ENCODE data around the gene PLCB1. TPM values are rescaled to one million over a fixed set of nuclear protein-coding genes. Genes with fewer than 3 reads are reported as not detected.

PLCB1 gene
- total and polyA plus RNA-seq, 2 donors (not counting 1 experiment from before 2014, with no cell fraction given): 13.4 to 23.3 TPM

DNA sequence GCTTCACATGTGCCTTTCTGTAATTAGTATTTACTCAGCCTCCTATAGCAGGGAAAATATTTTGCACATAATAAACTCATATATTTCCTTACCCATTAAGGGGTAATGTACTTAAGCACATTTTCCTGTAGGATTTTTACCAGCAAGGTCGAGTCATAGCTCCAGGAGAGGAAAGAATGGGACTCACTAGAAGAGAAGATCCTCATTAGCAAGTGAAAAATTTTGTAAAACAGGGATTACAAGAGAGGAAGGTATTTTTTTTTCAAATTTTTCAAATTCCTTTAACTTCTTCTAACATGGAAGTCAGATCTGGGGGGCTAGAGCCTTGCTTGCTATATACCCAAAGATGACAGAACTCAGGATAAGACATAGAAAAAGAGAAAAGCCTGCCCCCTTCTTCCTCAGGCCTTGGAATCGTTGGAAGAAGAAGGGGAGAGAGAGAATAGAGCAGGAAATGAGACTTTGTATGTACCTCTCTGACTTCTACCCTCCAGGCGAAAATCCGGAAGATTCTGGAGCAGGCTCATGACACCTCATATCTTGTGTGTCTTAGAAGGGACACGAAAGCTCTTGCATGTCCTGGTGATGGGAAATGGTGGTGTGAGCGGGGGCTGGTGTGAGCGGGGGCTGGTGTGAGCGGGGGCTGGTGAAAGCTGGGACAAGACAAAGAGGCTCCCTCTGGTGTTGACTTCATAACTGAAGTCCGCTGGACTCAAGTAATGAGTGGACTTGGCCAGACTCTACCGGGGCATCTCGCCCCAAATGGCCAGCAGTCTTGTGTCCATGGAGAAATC is 679.9 kb downstream of the PLCB1 start:
- H3K4me3 ChIP-seq (replicated peaks in 1 of 4; ENCODE audit: control extremely low read depth in 1 of 4, insufficient read depth in 1 of 4, low read depth in 3 of 4, low read length in 4 of 4): no peak overlapping the region
- DNase-seq (ENCODE audit: low read depth in 2 of 2): no peak
- no peaks in the 10 kb centered on the region for H3K4me1 ChIP-seq (ENCODE audit: control insufficient read depth, extremely low read depth, insufficient read depth, low read length)
- no peak overlapping the region for H3K9ac ChIP-seq (ENCODE audit: insufficient read depth, low read length)
- TF ChIP-seq, protein P1, sequence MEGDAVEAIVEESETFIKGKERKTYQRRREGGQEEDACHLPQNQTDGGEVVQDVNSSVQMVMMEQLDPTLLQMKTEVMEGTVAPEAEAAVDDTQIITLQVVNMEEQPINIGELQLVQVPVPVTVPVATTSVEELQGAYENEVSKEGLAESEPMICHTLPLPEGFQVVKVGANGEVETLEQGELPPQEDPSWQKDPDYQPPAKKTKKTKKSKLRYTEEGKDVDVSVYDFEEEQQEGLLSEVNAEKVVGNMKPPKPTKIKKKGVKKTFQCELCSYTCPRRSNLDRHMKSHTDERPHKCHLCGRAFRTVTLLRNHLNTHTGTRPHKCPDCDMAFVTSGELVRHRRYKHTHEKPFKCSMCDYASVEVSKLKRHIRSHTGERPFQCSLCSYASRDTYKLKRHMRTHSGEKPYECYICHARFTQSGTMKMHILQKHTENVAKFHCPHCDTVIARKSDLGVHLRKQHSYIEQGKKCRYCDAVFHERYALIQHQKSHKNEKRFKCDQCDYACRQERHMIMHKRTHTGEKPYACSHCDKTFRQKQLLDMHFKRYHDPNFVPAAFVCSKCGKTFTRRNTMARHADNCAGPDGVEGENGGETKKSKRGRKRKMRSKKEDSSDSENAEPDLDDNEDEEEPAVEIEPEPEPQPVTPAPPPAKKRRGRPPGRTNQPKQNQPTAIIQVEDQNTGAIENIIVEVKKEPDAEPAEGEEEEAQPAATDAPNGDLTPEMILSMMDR (conservative IDR thresholded peaks at IDR 0.05 in 1 of 2, IDR thresholded peaks at IDR 0.05 in 1 of 2; ENCODE audit: low read depth in 1 of 2, low read length in 2 of 2): no peak
- TF ChIP-seq EZH2 (IDR thresholded peaks at IDR 0.05; ENCODE audit: low read length, missing control alignments): no peak
- H3K27ac ChIP-seq (ENCODE audit: insufficient read depth, low read length): no peak overlapping the region
- no peaks in the 10 kb centered on the region for H3K27me3 ChIP-seq (ENCODE audit: control insufficient read depth, insufficient read depth, low read length)
- no peaks in the 10 kb centered on the region for H3K9me3 ChIP-seq (ENCODE audit: control insufficient read depth, insufficient read depth, low read depth, low read length)
- no peak overlapping the region for H3K4me2 ChIP-seq (ENCODE audit: extremely low read depth, insufficient read depth, low read length)
- H3K79me2 ChIP-seq (ENCODE audit: control insufficient read depth, insufficient read depth, low read length): no peaks in the 10 kb centered on the region
- H3K36me3 ChIP-seq (ENCODE audit: control insufficient read depth, insufficient read depth, low read length): no peaks in the 10 kb centered on the region
- H2AFZ ChIP-seq (ENCODE audit: low read length): no peak overlapping the region
- no peaks in the 10 kb centered on the region for H4K20me1 ChIP-seq (ENCODE audit: control insufficient read depth, extremely low read depth, insufficient read depth, low read length)

DNA sequence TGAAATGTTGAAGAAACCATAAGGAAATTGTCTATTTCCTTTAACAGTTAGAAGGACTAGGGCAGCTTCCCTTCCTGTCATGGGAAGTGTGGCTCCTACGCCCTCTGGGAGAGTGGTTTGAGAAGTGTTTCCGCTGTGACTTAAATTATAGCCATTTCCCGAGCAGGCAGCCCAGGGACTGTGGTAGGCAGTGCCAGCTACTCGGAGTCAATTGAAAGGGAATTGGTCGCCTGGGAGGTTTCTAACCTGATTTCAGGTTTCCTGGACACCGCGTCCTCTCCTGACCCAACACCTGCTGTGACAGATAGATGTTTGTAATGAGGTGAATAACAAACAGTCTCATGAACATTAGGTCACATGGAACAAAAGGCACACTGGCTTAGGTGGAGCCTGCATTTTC is 680.8 kb downstream of the PLCB1 start:
- Histone ChIP-seq H3K4me1 (ENCODE audit: control insufficient read depth, extremely low read depth, insufficient read depth, low read length) (no peaks in the 10 kb centered on the region), H3K9me3 (ENCODE audit: control insufficient read depth, insufficient read depth, low read depth, low read length) (no peaks in the 10 kb centered on the region), H3K4me3 (replicated peaks in 1 of 4; ENCODE audit: control extremely low read depth in 1 of 4, insufficient read depth in 1 of 4, low read depth in 3 of 4, low read length in 4 of 4) (no peak overlapping the region), H3K79me2 (ENCODE audit: control insufficient read depth, insufficient read depth, low read length) (no peaks in the 10 kb centered on the region), H3K36me3 (ENCODE audit: control insufficient read depth, insufficient read depth, low read length) (no peaks in the 10 kb centered on the region), H3K9ac (ENCODE audit: insufficient read depth, low read length) (no peak overlapping the region), H3K27ac (ENCODE audit: insufficient read depth, low read length) (no peak overlapping the region), H4K20me1 (ENCODE audit: control insufficient read depth, extremely low read depth, insufficient read depth, low read length) (no peaks in the 10 kb centered on the region), H3K27me3 (ENCODE audit: control insufficient read depth, insufficient read depth, low read length) (no peaks in the 10 kb centered on the region), H3K4me2 (ENCODE audit: extremely low read depth, insufficient read depth, low read length) (no peak overlapping the region), H2AFZ (ENCODE audit: low read length) (no peak overlapping the region)
- TF ChIP-seq, protein P1 (conservative IDR thresholded peaks at IDR 0.05 in 1 of 2, IDR thresholded peaks at IDR 0.05 in 1 of 2; ENCODE audit: low read depth in 1 of 2, low read length in 2 of 2): no peak
- no peak for TF ChIP-seq EZH2 (IDR thresholded peaks at IDR 0.05; ENCODE audit: low read length, missing control alignments)
- DNase-seq (ENCODE audit: low read depth in 2 of 2): no peak

DNA sequence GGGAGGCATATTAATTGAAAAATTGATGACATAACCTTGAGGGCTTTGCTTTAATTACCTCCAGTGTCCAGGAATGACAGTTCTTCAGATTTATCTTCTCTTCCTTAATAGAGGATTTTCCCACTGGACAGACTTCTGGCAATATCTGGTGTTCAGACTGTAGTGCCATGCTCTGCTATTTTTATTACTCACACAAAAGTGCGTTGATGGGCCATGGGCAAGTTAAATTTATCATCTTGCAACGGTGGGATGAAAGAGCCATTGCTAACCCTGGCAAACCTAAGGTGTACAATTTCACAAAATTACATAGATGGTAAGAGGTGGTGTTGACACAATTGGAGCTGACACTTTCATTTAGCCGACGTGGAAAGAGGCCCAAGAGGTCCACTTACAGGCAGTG is 683.1 kb downstream of the PLCB1 start:
- no peak overlapping the region for H3K4me3 ChIP-seq (replicated peaks in 1 of 4; ENCODE audit: control extremely low read depth in 1 of 4, insufficient read depth in 1 of 4, low read depth in 3 of 4, low read length in 4 of 4)
- H3K9me3 ChIP-seq (ENCODE audit: control insufficient read depth, insufficient read depth, low read depth, low read length): no peaks in the 10 kb centered on the region
- no peak for DNase-seq (ENCODE audit: low read depth in 2 of 2)
- no peak overlapping the region for H3K4me2 ChIP-seq (ENCODE audit: extremely low read depth, insufficient read depth, low read length)
- no peak overlapping the region for H3K27ac ChIP-seq (ENCODE audit: insufficient read depth, low read length)
- no peak overlapping the region for H3K9ac ChIP-seq (ENCODE audit: insufficient read depth, low read length)
- no peak overlapping the region for H2AFZ ChIP-seq (ENCODE audit: low read length)
- TF ChIP-seq, protein P1 (conservative IDR thresholded peaks at IDR 0.05 in 1 of 2, IDR thresholded peaks at IDR 0.05 in 1 of 2; ENCODE audit: low read depth in 1 of 2, low read length in 2 of 2): no peak
- no peak for TF ChIP-seq EZH2 (IDR thresholded peaks at IDR 0.05; ENCODE audit: low read length, missing control alignments)
- H3K4me1 ChIP-seq (ENCODE audit: control insufficient read depth, extremely low read depth, insufficient read depth, low read length): no peaks in the 10 kb centered on the region
- H3K79me2 ChIP-seq (ENCODE audit: control insufficient read depth, insufficient read depth, low read length): no peaks in the 10 kb centered on the region
- no peaks in the 10 kb centered on the region for H3K36me3 ChIP-seq (ENCODE audit: control insufficient read depth, insufficient read depth, low read length)
- H3K27me3 ChIP-seq (ENCODE audit: control insufficient read depth, insufficient read depth, low read length): no peaks in the 10 kb centered on the region
- H4K20me1 ChIP-seq (ENCODE audit: control insufficient read depth, extremely low read depth, insufficient read depth, low read length): no peaks in the 10 kb centered on the region
